ENCODE data around the gene PTPRD.

DNA sequence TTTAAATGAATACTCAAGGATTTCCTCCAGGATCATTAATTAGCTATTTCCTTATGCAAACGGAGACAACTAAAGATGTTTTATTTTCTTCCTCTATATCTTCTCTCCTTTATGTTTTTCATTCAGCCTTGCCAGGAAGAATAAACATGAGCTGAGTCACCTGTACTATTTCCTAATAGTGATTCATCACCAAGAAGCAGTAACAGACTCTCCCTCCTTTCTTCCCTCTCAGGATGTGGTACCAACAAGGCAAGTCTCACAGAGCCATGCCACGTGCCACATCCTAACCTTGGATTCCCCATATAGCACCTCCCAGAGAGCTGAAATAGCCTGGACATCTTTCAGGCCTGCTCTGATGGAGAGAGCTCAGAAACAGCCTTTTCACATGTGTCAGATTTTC, 2054.6 kb downstream of the PTPRD start:
- TF ChIP-seq, protein P1, sequence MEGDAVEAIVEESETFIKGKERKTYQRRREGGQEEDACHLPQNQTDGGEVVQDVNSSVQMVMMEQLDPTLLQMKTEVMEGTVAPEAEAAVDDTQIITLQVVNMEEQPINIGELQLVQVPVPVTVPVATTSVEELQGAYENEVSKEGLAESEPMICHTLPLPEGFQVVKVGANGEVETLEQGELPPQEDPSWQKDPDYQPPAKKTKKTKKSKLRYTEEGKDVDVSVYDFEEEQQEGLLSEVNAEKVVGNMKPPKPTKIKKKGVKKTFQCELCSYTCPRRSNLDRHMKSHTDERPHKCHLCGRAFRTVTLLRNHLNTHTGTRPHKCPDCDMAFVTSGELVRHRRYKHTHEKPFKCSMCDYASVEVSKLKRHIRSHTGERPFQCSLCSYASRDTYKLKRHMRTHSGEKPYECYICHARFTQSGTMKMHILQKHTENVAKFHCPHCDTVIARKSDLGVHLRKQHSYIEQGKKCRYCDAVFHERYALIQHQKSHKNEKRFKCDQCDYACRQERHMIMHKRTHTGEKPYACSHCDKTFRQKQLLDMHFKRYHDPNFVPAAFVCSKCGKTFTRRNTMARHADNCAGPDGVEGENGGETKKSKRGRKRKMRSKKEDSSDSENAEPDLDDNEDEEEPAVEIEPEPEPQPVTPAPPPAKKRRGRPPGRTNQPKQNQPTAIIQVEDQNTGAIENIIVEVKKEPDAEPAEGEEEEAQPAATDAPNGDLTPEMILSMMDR (IDR thresholded peaks at IDR 0.05), result no peak
- TF ChIP-seq POLR2A (IDR thresholded peaks at IDR 0.05), result no peak

All from ovary (tissue), 3 donors.